WTC11 (cell line): ENCODE measurements around the gene TTLL11. TPM values are rescaled to one million over a fixed set of nuclear protein-coding genes. Genes with fewer than 3 reads are reported as not detected.

Experiments
- ATAC-seq: fragments of 200-7000 bp; cut with Tn5 transposase; 2 replicates; pipeline ENCODE4 v1.10.0; 2021; ENCODE audit warnings: mild to moderate bottlenecking, moderate library complexity
- CTCF ChIA-PET: fragments of 300-600 bp; sonication (Branson Sonifier 250); formaldehyde crosslinking; loops from one replicate; lab custom pipeline; 2021; ENCODE audit warnings: antibody characterized with exemption; lab: Charles Lee
- POLR2A ChIA-PET: fragments of 350-600 bp; sonication (Branson Sonifier 250); formaldehyde crosslinking; loops from one replicate; lab custom pipeline; 2021; ENCODE audit warnings: antibody characterized with exemption; lab: Charles Lee
- DNase-seq: peaks from one replicate; pipeline ENCODE4 v3.0.0; 2021; ENCODE audit warnings: low spot score
- H3K27ac Mint-ChIP-seq: 2 replicates; pipeline ENCODE4 v1.8.0; 2021; ENCODE audit warnings: mixed read lengths
- H3K27me3 Mint-ChIP-seq: 2 replicates; pipeline ENCODE4 v1.8.0; 2021; ENCODE audit warnings: low read depth, mild to moderate bottlenecking, moderate library complexity, mixed read lengths
- H3K36me3 Mint-ChIP-seq: 2 replicates; pipeline ENCODE4 v1.8.0; 2021; ENCODE audit warnings: mixed read lengths
- H3K4me1 Mint-ChIP-seq: 2 replicates; pipeline ENCODE4 v1.8.0; 2022; ENCODE audit warnings: mixed read lengths
- H3K4me3 Mint-ChIP-seq: 2 replicates; pipeline ENCODE4 v1.8.0; 2021; ENCODE audit warnings: mild to moderate bottlenecking, moderate library complexity, mixed read lengths
- H3K9me3 Mint-ChIP-seq: 2 replicates; pipeline ENCODE4 v1.8.0; 2021; ENCODE audit warnings: mixed read lengths
- AR ChIP-seq: fragments of 250-450 bp; sonication (Bioruptor Pico); IDR thresholded peaks from 2 replicates; pipeline ENCODE4 v1.9.0; 2021; ENCODE audit warnings: mild to moderate bottlenecking
- ATF3 ChIP-seq: sonication (generic); formaldehyde crosslinking; conservative IDR thresholded peaks from 2 replicates; pipeline ENCODE4 v1.8.1; 2022; ENCODE audit warnings: mild to moderate bottlenecking, missing genetic modification reagents
- CDX4 ChIP-seq: fragments of 250-450 bp; sonication (Bioruptor Pico); IDR thresholded peaks from 2 replicates; pipeline ENCODE4 v1.9.0; 2021; ENCODE audit warnings: moderate library complexity, mild to moderate bottlenecking, inconsistent platforms, borderline replicate concordance
- E2F5 ChIP-seq: sonication (generic); formaldehyde crosslinking; IDR thresholded peaks from 2 replicates; pipeline ENCODE4 v1.8.1; 2022; ENCODE audit warnings: mild to moderate bottlenecking, moderate library complexity, missing genetic modification reagents
- ELF4 ChIP-seq: sonication (generic); formaldehyde crosslinking; IDR thresholded peaks from 2 replicates; pipeline ENCODE4 v1.8.1; 2022; ENCODE audit warnings: low read depth, mild to moderate bottlenecking, moderate library complexity, missing genetic modification reagents
- FOXJ3 ChIP-seq: sonication (generic); formaldehyde crosslinking; IDR thresholded peaks from 2 replicates; pipeline ENCODE4 v1.9.0; 2021; ENCODE audit warnings: missing genetic modification reagents, mild to moderate bottlenecking, borderline replicate concordance
- FOXK1 ChIP-seq: sonication (generic); formaldehyde crosslinking; IDR thresholded peaks from 2 replicates; pipeline ENCODE4 v1.8.0; 2022; ENCODE audit warnings: mild to moderate bottlenecking, moderate library complexity, missing genetic modification reagents
- HMGXB4 ChIP-seq: sonication (generic); formaldehyde crosslinking; IDR thresholded peaks from 2 replicates; pipeline ENCODE4 v1.8.1; 2023; ENCODE audit warnings: mild to moderate bottlenecking, moderate library complexity, missing genetic modification reagents
- NR1H2 ChIP-seq: sonication (generic); formaldehyde crosslinking; IDR thresholded peaks from 2 replicates; pipeline ENCODE4 v1.9.0; 2021; ENCODE audit warnings: mild to moderate bottlenecking, moderate library complexity, missing genetic modification reagents
- NR3C1 ChIP-seq: sonication (generic); formaldehyde crosslinking; conservative IDR thresholded peaks from 2 replicates; pipeline ENCODE4 v1.8.1; 2023; ENCODE audit warnings: low read depth, mild to moderate bottlenecking, missing genetic modification reagents
- TCF7 ChIP-seq: sonication (generic); formaldehyde crosslinking; IDR thresholded peaks from 2 replicates; pipeline ENCODE4 v1.8.0; 2022; ENCODE audit warnings: mild to moderate bottlenecking, low read depth, missing genetic modification reagents, moderate library complexity
- TEAD1 ChIP-seq: sonication (generic); formaldehyde crosslinking; IDR thresholded peaks from 2 replicates; pipeline ENCODE4 v1.8.0; 2022; ENCODE audit warnings: mild to moderate bottlenecking, missing genetic modification reagents
- ZNF138 ChIP-seq: sonication (generic); formaldehyde crosslinking; conservative IDR thresholded peaks from 2 replicates; pipeline ENCODE4 v1.8.1; 2022; ENCODE audit warnings: mild to moderate bottlenecking, moderate library complexity, missing genetic modification reagents
- ZNF232 ChIP-seq: sonication (generic); formaldehyde crosslinking; IDR thresholded peaks from 2 replicates; pipeline ENCODE4 v1.8.0; 2022; ENCODE audit warnings: mild to moderate bottlenecking, missing genetic modification reagents
- ZNF281 ChIP-seq: sonication (generic); formaldehyde crosslinking; IDR thresholded peaks from 2 replicates; pipeline ENCODE4 v1.8.0; 2023; ENCODE audit warnings: mild to moderate bottlenecking, missing genetic modification reagents
- ZNF416 ChIP-seq: fragments of 250-450 bp; sonication (Bioruptor Pico); IDR thresholded peaks from 2 replicates; pipeline ENCODE4 v1.9.0; 2021; ENCODE audit warnings: mild to moderate bottlenecking, inconsistent platforms
- ZNF425 ChIP-seq: fragments of 250-450 bp; sonication (Bioruptor Pico); conservative IDR thresholded peaks from 2 replicates; pipeline ENCODE4 v1.9.0; 2021; ENCODE audit warnings: mild to moderate bottlenecking
- total RNA-seq: library from RNA; stranded (reverse); gene quantifications from 3 replicates; pipeline ENCODE4 v1.2.3, GENCODE V29; 2021

Gene TTLL11
- total RNA-seq, 1 experiment from 2014 or later, result 1.1 TPM

GRCh38 chr9:122121391-122121790 lies 28.3 kb upstream of the TTLL11 start:
- H3K4me3 Mint-ChIP-seq, result no peak overlapping the region
- H3K27ac Mint-ChIP-seq, result no peak overlapping the region
- peaks cover 22% of the 10 kb centered on the region for H3K27me3 Mint-ChIP-seq
- CTCF ChIA-PET, result interaction anchor here (2.5 to 24.3 kb wide), 10 partner anchors 12 to 235 kb away, joined by 10 to 627 read pairs (median 30); partner anchors contain the start of genes MORN5 and NDUFA8
- H3K9me3 Mint-ChIP-seq, result no peaks in the 10 kb centered on the region
- DNase-seq (no peak), ATAC-seq (no peak)
- TF ChIP-seq E2F5 (CRISPR knock-in tag) (no peak), FOXJ3 (CRISPR knock-in tag) (no peak), CDX4 (no peak), ELF4 (CRISPR knock-in tag) (no peak), HMGXB4 (CRISPR knock-in tag) (no peak), FOXK1 (no peak), NR3C1 (CRISPR knock-in tag) (no peak), ZNF138 (CRISPR knock-in tag) (no peak), ZNF281 (CRISPR knock-in tag) (no peak), ZNF232 (CRISPR knock-in tag) (no peak), NR1H2 (CRISPR knock-in tag) (no peak), TCF7 (CRISPR knock-in tag) (no peak), TEAD1 (no peak), ATF3 (CRISPR knock-in tag) (no peak), AR (CRISPR knock-in tag) (no peak), ZNF425 (CRISPR knock-in tag) (no peak), ZNF416 (CRISPR knock-in tag) (no peak)
- POLR2A ChIA-PET, result interaction anchor here (0.6 kb wide), 1 partner anchor 26 kb away, joined by 3 read pairs; no protein-coding TSS in a partner anchor
- H3K36me3 Mint-ChIP-seq, result no peaks in the 10 kb centered on the region
- H3K4me1 Mint-ChIP-seq, result peaks cover 20% of the 10 kb centered on the region
